KOPT-K1 (cell line): ENCODE data around the gene CEACAM8.
"Not testable (repeated sequence)": the region's sequence is repeated elsewhere in the genome, so short reads cannot be mapped to it uniquely, and the experiment has no call there.

ENCODE experiments used
- H3K27ac ChIP-seq: fragments of 200-600 bp; sonication (generic); 2 replicates; pipeline ENCODE4 v1.5.1; 2016; ENCODE audit warnings: antibody characterized with exemption, mild to moderate bottlenecking, low read depth, low read length; ENCODE audit not compliant: poor library complexity, severe bottlenecking
- H3K36me3 ChIP-seq: fragments of 200-600 bp; sonication (generic); 2 replicates; pipeline ENCODE4 v1.5.1; 2017; ENCODE audit warnings: antibody characterized with exemption, mild to moderate bottlenecking, low read length, moderate library complexity; ENCODE audit not compliant: insufficient read depth
- H3K9me3 ChIP-seq: fragments of 200-600 bp; sonication (generic); 2 replicates; pipeline ENCODE4 v1.5.1; 2017; ENCODE audit warnings: antibody characterized with exemption, low read length, mild to moderate bottlenecking; ENCODE audit not compliant: insufficient read depth, poor library complexity, severe bottlenecking

Gene CEACAM8

GRCh38 chr19:42594617-42595489 is at the start of gene CEACAM8:
TSS of gene CEACAM8 (minus strand) at chr19:42594924. CDS start at chr19:42594828, 96 bp downstream.
- Histone ChIP-seq H3K27ac (no peak within 1 kb of the TSS), H3K9me3 (no peaks in the 10 kb centered on the region), H3K36me3 (no peaks in the 10 kb centered on the region)

DNA sequence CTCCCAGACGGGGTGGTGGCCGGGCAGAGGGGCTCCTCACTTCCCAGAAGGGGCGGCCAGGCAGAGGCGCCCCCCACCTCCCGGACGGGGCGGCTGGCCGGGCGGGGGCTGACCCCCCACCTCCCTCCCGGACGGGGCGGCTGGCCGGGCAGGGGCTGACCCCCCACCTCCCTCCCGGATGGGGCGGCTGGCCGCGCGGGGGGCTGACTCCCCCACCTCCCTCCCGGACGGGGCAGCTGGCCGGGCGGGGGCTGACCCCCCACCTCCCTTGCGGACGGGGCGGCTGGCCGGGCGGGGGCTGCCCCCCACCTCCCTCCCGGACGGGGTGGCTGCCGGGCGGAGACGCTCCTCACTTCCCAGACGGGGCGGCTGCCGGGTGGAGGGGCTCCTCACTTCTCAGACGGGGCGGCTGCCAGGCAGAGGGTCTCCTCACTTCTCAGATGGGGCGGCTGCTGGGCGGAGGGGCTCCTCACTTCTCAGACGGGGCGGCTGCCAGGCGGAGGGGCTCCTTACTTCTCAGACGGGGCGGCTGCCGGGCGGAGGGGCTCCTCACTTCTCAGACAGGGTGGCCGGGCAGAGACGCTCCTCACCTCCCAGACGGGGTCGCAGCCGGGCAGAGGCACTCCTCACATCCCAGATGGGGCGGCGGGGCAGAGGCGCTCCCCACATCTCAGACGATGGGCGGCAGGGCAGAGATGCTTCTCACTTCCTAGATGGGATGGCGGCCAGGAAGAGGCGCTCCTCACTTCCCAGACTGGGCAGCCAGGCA is 44.8 kb upstream of the CEACAM8 start:
- not testable (repeated sequence) for H3K9me3 ChIP-seq, H3K36me3 ChIP-seq, H3K27ac ChIP-seq

- no peaks in the 10 kb centered on the region for H3K9me3 ChIP-seq
- no peaks in the 10 kb centered on the region for H3K36me3 ChIP-seq
- no peak overlapping the region for H3K27ac ChIP-seq
These were observed 40.5 kb upstream of the CEACAM8 start for GRCh38 chr19:42635233-42635539.

- Histone ChIP-seq H3K9me3 (no peaks in the 10 kb centered on the region), H3K36me3 (no peaks in the 10 kb centered on the region), H3K27ac (no peak overlapping the region)
These were observed 39.9 kb upstream of the CEACAM8 start for GRCh38 chr19:42634409-42635232.

GRCh38 chr19:42629191-42629590 is 34.5 kb upstream of the CEACAM8 start:
- no peak overlapping the region for H3K27ac ChIP-seq
- H3K9me3 ChIP-seq, result peaks cover 4% of the 10 kb centered on the region
- H3K36me3 ChIP-seq, result no peaks in the 10 kb centered on the region

- peaks cover 4% of the 10 kb centered on the region for H3K9me3 ChIP-seq
- no peaks in the 10 kb centered on the region for H3K36me3 ChIP-seq
- no peak overlapping the region for H3K27ac ChIP-seq
These were observed 33.9 kb upstream of the CEACAM8 start for GRCh38 chr19:42628411-42629140.

DNA sequence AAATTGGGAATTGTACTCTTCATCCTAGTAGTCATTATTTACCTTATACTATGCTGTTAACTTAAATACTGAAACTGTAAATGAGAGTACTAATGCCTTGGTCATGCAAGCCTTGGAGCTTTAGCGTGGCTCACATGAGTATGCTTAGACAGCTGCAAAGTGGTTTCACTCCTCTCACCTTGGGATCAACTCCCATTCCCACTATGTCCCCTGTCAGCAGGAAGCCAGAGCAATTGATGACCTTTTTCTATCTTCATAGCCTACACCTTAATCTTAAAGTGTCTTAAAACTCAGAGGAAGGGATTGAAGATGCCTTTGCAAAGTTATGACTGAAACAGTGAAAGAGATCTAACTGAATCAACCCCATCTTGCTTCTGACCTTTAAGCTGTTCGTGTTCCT is 33.2 kb upstream of the CEACAM8 start:
- H3K36me3 ChIP-seq, result no peaks in the 10 kb centered on the region
- H3K9me3 ChIP-seq, result peaks cover 4% of the 10 kb centered on the region
- no peak overlapping the region for H3K27ac ChIP-seq

DNA sequence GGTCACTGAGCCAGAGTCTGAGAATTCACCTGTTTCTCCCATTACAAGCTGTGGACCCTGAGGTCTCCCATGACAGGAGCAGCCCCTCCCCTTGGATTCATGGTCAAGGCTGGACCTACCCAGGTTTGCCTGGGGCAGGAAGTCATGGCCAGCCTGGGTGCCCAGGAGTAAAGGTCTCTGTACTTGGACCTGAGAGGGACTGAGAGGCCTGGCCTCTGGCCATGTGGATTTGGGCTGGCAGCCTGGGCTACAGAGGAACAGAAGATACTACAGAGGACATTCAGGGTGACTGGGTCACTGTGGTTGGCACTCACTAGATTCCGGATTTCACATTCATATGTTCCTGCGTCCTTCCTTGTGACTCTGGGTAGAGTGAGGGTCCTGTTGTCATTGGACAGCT is 31.5 kb upstream of the CEACAM8 start:
- Histone ChIP-seq H3K9me3 (peaks cover 4% of the 10 kb centered on the region), H3K36me3 (no peaks in the 10 kb centered on the region), H3K27ac (no peak overlapping the region)

GRCh38 chr19:42619271-42619670 is 24.5 kb upstream of the CEACAM8 start:
- Histone ChIP-seq H3K36me3 (no peaks in the 10 kb centered on the region), H3K9me3 (no peaks in the 10 kb centered on the region), H3K27ac (no peak overlapping the region)

- Histone ChIP-seq H3K27ac (no peak overlapping the region), H3K9me3 (no peaks in the 10 kb centered on the region), H3K36me3 (no peaks in the 10 kb centered on the region)
These were observed 18.9 kb upstream of the CEACAM8 start for GRCh38 chr19:42613666-42614065.

DNA sequence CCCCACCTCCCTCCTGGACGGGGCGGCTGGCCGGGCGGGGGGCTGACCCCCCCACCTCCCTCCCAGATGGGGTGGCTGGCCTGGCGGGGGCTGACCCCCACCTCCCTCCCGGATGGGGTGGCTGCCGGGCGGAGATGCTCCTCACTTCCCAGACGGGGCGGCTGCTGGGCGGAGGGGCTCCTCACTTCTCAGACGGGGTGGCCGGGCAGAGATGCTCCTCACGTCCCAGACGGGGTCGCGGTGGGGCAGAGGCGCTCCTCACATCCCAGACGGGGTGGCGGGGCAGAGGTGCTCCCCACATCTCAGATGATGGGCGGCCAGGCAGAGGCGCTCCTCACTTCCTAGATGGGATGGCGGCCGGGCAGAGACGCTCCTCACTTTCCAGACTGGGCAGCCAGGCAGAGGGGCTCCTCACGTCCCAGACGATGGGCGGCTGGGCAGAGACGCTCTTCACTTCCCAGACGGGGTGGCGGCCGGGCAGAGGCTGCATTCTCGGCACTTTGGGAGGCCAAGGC is 15.7 kb upstream of the CEACAM8 start:
- not testable (repeated sequence) for H3K27ac ChIP-seq

GRCh38 chr19:42606660-42607351 is 12.1 kb upstream of the CEACAM8 start:
- Histone ChIP-seq H3K27ac (no peak overlapping the region), H3K36me3 (no peaks in the 10 kb centered on the region), H3K9me3 (no peaks in the 10 kb centered on the region)

More for the DNA sequence above, 15.7 kb upstream of the CEACAM8 start:
- H3K9me3 ChIP-seq, H3K36me3 ChIP-seq: not testable (repeated sequence)

DNA sequence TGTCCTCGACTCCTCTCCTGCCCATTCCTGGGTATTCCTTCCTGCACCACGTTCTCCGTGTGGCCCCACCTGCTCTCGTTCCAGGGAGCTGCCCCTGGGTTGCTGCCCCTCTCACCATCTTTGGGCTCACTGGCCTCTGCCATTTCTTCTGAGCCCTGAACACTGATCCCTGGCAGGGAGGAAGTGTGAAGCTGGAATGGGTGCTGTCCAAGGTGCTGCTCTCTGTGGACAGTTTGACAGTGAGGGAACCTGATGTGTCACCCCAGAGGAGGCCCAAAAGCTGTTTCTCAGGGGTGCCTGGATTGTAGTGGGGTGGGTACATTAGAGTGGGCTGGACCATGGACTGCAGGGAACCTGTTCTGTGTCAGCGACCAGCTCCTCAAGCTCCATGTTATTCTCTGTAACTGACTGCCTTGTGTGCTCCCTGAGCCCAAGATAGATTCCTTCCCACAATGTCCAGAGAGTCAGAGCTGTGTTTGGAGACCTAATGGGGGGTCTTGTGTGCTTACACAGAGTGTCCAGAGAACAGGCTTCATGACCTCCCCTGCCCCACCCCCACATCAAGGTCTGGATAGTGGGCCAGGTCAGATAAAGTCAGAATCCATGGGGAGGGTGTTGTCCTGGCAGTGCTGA is 7.2 kb upstream of the CEACAM8 start:
- Histone ChIP-seq H3K27ac (no peak overlapping the region), H3K9me3 (no peaks in the 10 kb centered on the region), H3K36me3 (no peaks in the 10 kb centered on the region)
